Caco-2 (cell line): Measurements from ENCODE around the gene GRM3. TPM values are rescaled to one million over a fixed set of nuclear protein-coding genes. Genes with fewer than 3 reads are reported as not detected.
"Not testable (repeated sequence)": the region's sequence is repeated elsewhere in the genome, so short reads cannot be mapped to it uniquely, and the experiment has no call there.

Experiments
- BruUV-seq: library from RNA; stranded (reverse); fragments of 400-500 nt; replicated peaks from 2 replicates; lab custom pipeline; 2021; lab: Mats Ljungman, UMichigan
- CTCF ChIA-PET: fragments of 300-600 bp; sonication (Branson Sonifier 250); formaldehyde crosslinking; loops from one replicate; lab custom pipeline; 2022; ENCODE audit warnings: antibody characterized with exemption; lab: Charles Lee
- POLR2A ChIA-PET: fragments of 300-600 bp; sonication (Branson Sonifier 250); formaldehyde crosslinking; loops from one replicate; lab custom pipeline; 2022; ENCODE audit warnings: antibody characterized with exemption; lab: Charles Lee
- DNase-seq, 2 experiments: peaks; one replicate each; pipeline versions ENCODE4 v3.0.0 to v3.0.0-alpha.2; 2020 to 2022
- H3K27me3 ChIP-seq: replicated peaks from 2 replicates; pipeline ENCODE4 v1.6.0; 2011; ENCODE audit warnings: low read length; ENCODE audit not compliant: control insufficient read depth, insufficient read depth
- H3K36me3 ChIP-seq: 2 replicates; pipeline ENCODE4 v1.5.1; 2011; ENCODE audit warnings: low read length; ENCODE audit not compliant: control insufficient read depth, insufficient read depth
- H3K4me1 ChIP-seq: fragments of 250-450 bp; sonication (Bioruptor Pico); 2 replicates; pipeline ENCODE4 v1.5.1; 2020; ENCODE audit warnings: mild to moderate bottlenecking
- H3K4me3 ChIP-seq: 2 replicates; pipeline ENCODE4 v1.5.1; 2011; ENCODE audit warnings: low read depth, mild to moderate bottlenecking, control low read depth, low read length
- H3K9me3 ChIP-seq: fragments of 250-450 bp; sonication (Bioruptor Pico); 2 replicates; pipeline ENCODE4 v1.5.1; 2020; ENCODE audit warnings: mild to moderate bottlenecking, moderate library complexity
- H3K27ac Mint-ChIP-seq: one replicate; pipeline ENCODE4 v1.8.0; 2022; ENCODE audit warnings: mixed read lengths; ENCODE audit not compliant: unreplicated experiment
- H3K27me3 Mint-ChIP-seq: one replicate; pipeline ENCODE4 v1.8.0; 2022; ENCODE audit warnings: mixed read lengths; ENCODE audit not compliant: insufficient read depth, unreplicated experiment
- H3K36me3 Mint-ChIP-seq: one replicate; pipeline ENCODE4 v1.8.0; 2022; ENCODE audit warnings: mild to moderate bottlenecking, mixed read lengths; ENCODE audit not compliant: insufficient read depth, unreplicated experiment
- H3K4me1 Mint-ChIP-seq: one replicate; pipeline ENCODE4 v1.8.0; 2022; ENCODE audit warnings: low read depth, mixed read lengths; ENCODE audit not compliant: unreplicated experiment
- H3K4me3 Mint-ChIP-seq: one replicate; pipeline ENCODE4 v1.8.0; 2022; ENCODE audit warnings: mild to moderate bottlenecking, moderate library complexity, mixed read lengths; ENCODE audit not compliant: unreplicated experiment
- H3K9me3 Mint-ChIP-seq: one replicate; pipeline ENCODE4 v1.8.0; 2022; ENCODE audit warnings: mixed read lengths; ENCODE audit not compliant: unreplicated experiment
- intact Hi-C: fragments of 100-400 bp; cut with micrococcal nuclease; formaldehyde crosslinking; loops from one replicate; pipeline ENCODE4 v1.10.0; 2022; ENCODE audit not compliant: unreplicated experiment
- total RNA-seq: library from RNA; stranded (reverse); gene quantifications from 2 replicates; pipeline ENCODE4 v1.2.3, GENCODE V29; 2022
- TF ChIP-seq, protein P1 (sequence below), 2 experiments: fragments of 200-600 bp in 1 of 2; IDR thresholded peaks; 1 replicate in 1 of 2; 2 replicates in 1 of 2; pipeline versions ENCODE4 v1.5.1 to v1.8.0; 2011 to 2022; ENCODE audit warnings: antibody characterized with exemption in 1 of 2, control low read depth in 1 of 2, inconsistent platforms in 1 of 2, low read depth in 1 of 2, low read length in 1 of 2, mild to moderate bottlenecking in 1 of 2, moderate library complexity in 1 of 2; ENCODE audit not compliant: insufficient read depth in 1 of 2, severe bottlenecking in 1 of 2, unreplicated experiment in 1 of 2

The GRM3 gene
- total RNA-seq, 1 experiment from 2014 or later: not detected

DNA sequence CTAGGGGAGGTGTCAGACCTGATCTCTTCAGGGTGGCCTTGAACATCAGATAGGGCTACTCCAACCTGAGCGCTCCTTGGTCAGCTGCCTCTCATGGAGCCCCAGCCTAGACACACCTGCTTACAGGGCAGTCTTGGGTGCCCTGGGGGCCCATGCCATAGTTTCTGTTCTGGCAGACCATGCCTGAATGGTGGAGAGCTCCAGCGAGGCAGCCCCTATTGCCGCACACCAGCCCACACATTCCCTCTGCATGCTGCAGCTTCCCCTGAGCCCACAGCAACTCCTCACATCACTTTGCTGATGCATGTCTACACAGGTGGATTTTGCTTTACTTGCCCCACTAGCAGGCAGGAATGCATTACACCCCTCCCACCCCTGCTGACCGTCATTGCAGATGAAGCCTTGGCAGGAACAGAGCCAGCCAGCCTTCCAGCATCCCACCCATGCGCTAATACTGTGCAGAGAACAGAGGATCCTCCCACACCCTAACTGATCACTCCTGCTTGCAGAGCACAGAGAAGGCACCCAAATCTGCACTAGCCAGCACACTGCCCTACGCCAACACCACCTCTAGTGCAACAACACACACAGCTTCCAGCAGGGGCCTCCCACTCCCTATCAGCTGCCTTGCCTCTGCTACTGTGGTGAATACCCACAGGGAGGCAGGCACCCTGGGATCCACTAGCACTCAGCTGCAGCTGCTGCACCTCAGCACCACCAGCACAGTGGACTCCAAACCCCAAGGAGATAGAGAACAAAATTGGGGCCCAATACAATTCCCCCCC, 43.0 kb upstream of the GRM3 start:
- no peaks in the 10 kb centered on the region for H3K4me1 ChIP-seq
- POLR2A ChIA-PET: interaction anchor here (0.6 kb wide), 1 partner anchor 330 kb away, joined by 3 read pairs; no protein-coding TSS in a partner anchor
- no TSS peak for BruUV-seq
- no peak overlapping the region for H3K4me3 Mint-ChIP-seq
- no peaks in the 10 kb centered on the region for H3K9me3 ChIP-seq
- CTCF ChIA-PET: interaction anchor here (0.8 to 1.3 kb wide), 2 partner anchors 214 to 305 kb away, joined by 4 to 14 read pairs; no protein-coding TSS in a partner anchor
- no peak overlapping the region for H3K27ac Mint-ChIP-seq
- H3K36me3 ChIP-seq: no peaks in the 10 kb centered on the region
- H3K9me3 Mint-ChIP-seq: no peaks in the 10 kb centered on the region
- H3K27me3 Mint-ChIP-seq: peaks cover 6% of the 10 kb centered on the region
- intact Hi-C loops: loop anchor here (2.0 kb wide), 1 partner anchor 214 kb away; no protein-coding TSS in a partner anchor
- no peaks in the 10 kb centered on the region for H3K36me3 Mint-ChIP-seq
- peak; percentile 8 to 32 for DNase-seq
- H3K4me1 Mint-ChIP-seq: no peaks in the 10 kb centered on the region
- no peaks in the 10 kb centered on the region for H3K27me3 ChIP-seq
- no peak overlapping the region for H3K4me3 ChIP-seq
- TF ChIP-seq, protein P1, sequence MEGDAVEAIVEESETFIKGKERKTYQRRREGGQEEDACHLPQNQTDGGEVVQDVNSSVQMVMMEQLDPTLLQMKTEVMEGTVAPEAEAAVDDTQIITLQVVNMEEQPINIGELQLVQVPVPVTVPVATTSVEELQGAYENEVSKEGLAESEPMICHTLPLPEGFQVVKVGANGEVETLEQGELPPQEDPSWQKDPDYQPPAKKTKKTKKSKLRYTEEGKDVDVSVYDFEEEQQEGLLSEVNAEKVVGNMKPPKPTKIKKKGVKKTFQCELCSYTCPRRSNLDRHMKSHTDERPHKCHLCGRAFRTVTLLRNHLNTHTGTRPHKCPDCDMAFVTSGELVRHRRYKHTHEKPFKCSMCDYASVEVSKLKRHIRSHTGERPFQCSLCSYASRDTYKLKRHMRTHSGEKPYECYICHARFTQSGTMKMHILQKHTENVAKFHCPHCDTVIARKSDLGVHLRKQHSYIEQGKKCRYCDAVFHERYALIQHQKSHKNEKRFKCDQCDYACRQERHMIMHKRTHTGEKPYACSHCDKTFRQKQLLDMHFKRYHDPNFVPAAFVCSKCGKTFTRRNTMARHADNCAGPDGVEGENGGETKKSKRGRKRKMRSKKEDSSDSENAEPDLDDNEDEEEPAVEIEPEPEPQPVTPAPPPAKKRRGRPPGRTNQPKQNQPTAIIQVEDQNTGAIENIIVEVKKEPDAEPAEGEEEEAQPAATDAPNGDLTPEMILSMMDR (IDR thresholded peaks at IDR 0.05; ENCODE audit: insufficient read depth in 1 of 2, low read depth in 1 of 2, low read length in 1 of 2, severe bottlenecking in 1 of 2, unreplicated experiment in 1 of 2): peak in 1 of 2 experiments; percentile 8

DNA sequence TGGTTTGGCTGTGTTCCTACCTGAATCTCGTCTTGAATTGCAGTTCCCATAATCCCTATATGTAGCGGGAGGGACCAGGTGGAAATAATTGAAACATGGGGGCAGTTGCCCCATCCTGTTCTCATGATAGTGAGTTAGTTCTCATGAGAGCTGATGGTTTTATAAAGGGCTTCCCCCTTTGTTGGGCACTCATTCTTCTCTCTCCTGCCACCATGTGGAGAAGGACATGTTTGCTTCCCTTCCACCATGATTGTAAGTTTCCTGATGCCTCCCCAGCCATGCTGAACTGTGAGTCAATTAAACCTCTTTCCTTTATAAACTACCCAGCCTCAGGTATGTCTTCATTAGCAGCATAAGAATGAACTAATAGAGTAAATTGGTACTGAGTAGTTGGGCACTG, 28.0 kb upstream of the GRM3 start:
- POLR2A ChIA-PET, BruUV-seq, H3K9me3 ChIP-seq, H3K27ac Mint-ChIP-seq, H3K4me3 ChIP-seq, H3K27me3 Mint-ChIP-seq, H3K36me3 ChIP-seq, H3K4me1 ChIP-seq, H3K27me3 ChIP-seq, DNase-seq, H3K4me1 Mint-ChIP-seq, H3K4me3 Mint-ChIP-seq, H3K36me3 Mint-ChIP-seq: not testable (repeated sequence)
- H3K9me3 Mint-ChIP-seq: peaks cover 12% of the 10 kb centered on the region
- TF ChIP-seq, protein P1 (IDR thresholded peaks at IDR 0.05; ENCODE audit: insufficient read depth in 1 of 2, low read depth in 1 of 2, low read length in 1 of 2, severe bottlenecking in 1 of 2, unreplicated experiment in 1 of 2): peak in 1 of 2 experiments; percentile 16
- CTCF ChIA-PET: interaction anchor here (1.0 kb wide), 1 partner anchor 290 kb away, joined by 3 read pairs; no protein-coding TSS in a partner anchor
- intact Hi-C loops: loop anchor here (5.0 kb wide), 1 partner anchor 292 kb away; no protein-coding TSS in a partner anchor

DNA sequence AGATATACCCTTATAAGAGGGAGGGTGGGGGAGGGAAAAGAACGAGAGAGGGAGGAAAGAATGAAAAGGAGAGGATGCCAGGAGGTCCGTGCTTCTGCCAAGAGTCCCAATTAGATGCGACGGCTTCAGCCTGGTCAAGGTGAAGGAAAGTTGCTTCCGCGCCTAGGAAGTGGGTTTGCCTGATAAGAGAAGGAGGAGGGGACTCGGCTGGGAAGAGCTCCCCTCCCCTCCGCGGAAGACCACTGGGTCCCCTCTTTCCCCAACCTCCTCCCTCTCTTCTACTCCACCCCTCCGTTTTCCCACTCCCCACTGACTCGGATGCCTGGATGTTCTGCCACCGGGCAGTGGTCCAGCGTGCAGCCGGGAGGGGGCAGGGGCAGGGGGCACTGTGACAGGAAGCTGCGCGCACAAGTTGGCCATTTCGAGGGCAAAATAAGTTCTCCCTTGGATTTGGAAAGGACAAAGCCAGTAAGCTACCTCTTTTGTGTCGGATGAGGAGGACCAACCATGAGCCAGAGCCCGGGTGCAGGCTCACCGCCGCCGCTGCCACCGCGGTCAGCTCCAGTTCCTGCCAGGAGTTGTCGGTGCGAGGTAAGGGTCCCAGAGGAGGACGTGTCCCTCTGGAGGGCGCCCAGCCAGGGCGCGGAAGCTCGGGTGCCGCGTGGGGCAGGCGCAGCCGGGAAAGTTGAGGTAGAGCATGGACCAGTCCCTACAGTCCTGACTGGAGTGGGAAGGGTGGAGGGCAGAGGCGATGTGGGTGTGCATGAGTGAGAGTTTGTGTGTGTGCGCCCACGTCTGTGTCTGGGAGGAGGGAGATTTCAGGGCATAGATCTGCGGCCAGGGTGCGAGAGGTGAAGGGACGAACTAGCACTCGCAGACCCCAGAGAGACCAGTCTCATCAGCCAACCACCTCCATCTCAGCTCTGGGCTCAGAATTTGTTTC, 844 bp downstream of the GRM3 start:
- TF ChIP-seq, protein P1 (IDR thresholded peaks at IDR 0.05; ENCODE audit: insufficient read depth in 1 of 2, low read depth in 1 of 2, low read length in 1 of 2, severe bottlenecking in 1 of 2, unreplicated experiment in 1 of 2): no peak
- Mint-ChIP-seq H3K4me1 (peaks cover 4% of the 10 kb centered on the region), H3K27me3 (no peaks in the 10 kb centered on the region), H3K27ac (no peak overlapping the region), H3K9me3 (no peaks in the 10 kb centered on the region), H3K36me3 (no peaks in the 10 kb centered on the region), H3K4me3 (no peak overlapping the region)
- no peaks in the 10 kb centered on the region; the same call in 1 of the 2 replicates for H3K9me3 ChIP-seq
- no peaks in the 10 kb centered on the region for H3K36me3 ChIP-seq
- no peak overlapping the region for H3K4me3 ChIP-seq
- H3K4me1 ChIP-seq: no peaks in the 10 kb centered on the region
- DNase-seq: no peak
- ChIA-PET POLR2A (no interaction called here), CTCF (interaction anchor here (0.7 kb wide), 1 partner anchor 57 kb away, joined by 3 read pairs; no protein-coding TSS in a partner anchor)
- no TSS peak for BruUV-seq
- intact Hi-C loops: no loop called here
- no peaks in the 10 kb centered on the region for H3K27me3 ChIP-seq
